Ovary (tissue), 9 donors: Measurements from ENCODE around the gene MAD1L1. TPM values are rescaled to one million over a fixed set of nuclear protein-coding genes. Genes with fewer than 3 reads are reported as not detected.

Source experiments
- DNase-seq, 5 donors: peaks; one replicate each; pipeline ENCODE4 v3.0.0-alpha.2; 2019 to 2020
- H3K27ac ChIP-seq, 2 donors: fragments of 200-600 bp; one replicate each; pipeline versions ENCODE4 v1.5.1 to v1.8.0; 2019 to 2022
- H3K27me3 ChIP-seq: fragments of 200-600 bp; one replicate; pipeline ENCODE4 v1.8.0; 2022
- H3K36me3 ChIP-seq: fragments of 200-600 bp; sonication (generic); one replicate; pipeline ENCODE4 v1.5.1; 2019
- H3K4me1 ChIP-seq: one replicate; pipeline ENCODE4 v1.8.1; 2013; ENCODE audit warnings: mild to moderate bottlenecking, moderate library complexity; ENCODE audit not compliant: insufficient read depth
- H3K4me3 ChIP-seq: fragments of 200-600 bp; sonication (generic); one replicate; pipeline ENCODE4 v1.5.1; 2017
- H3K9me3 ChIP-seq, 2 donors: fragments of 200-600 bp in 1 of 2; sonication (generic) in 1 of 2; one replicate each; pipeline versions ENCODE4 v1.5.1 to v1.8.1; 2013 to 2019; ENCODE audit warnings: mild to moderate bottlenecking in 1 of 2, moderate library complexity in 1 of 2
- CTCF ChIP-seq, 3 donors: fragments of 450-650 bp in 2 of 3; fragments of 200-600 bp in 1 of 3; IDR thresholded peaks; one replicate each; pipeline versions ENCODE4 v1.5.1 to v1.8.0; 2016 to 2022; ENCODE audit warnings: antibody characterized with exemption in 3 of 3, mild to moderate bottlenecking in 1 of 3
- EP300 ChIP-seq: sonication (generic); formaldehyde crosslinking; IDR thresholded peaks from one replicate; pipeline ENCODE4 v1.6.1; 2017; ENCODE audit warnings: antibody characterized with exemption
- POLR2A ChIP-seq: fragments of 450-650 bp; IDR thresholded peaks from one replicate; pipeline ENCODE4 v1.6.1; 2017; ENCODE audit warnings: antibody characterized with exemption, mild to moderate bottlenecking, moderate library complexity
- WGBS, 3 donors: extraction: QIAGEN DNeasy Blood & Tissue Kit in 1 of 3; methylation state at CpG; one replicate each; pipeline versions ENCODE4 v1.1.5 to v1.1.7; 2013 to 2017; 5-methylcytosine and 5-hydroxymethylcytosine counted together
- intact Hi-C, 4 donors: fragments of 100-400 bp; cut with DNase I; formaldehyde crosslinking; loops; one replicate each; pipeline versions ENCODE4 v1.11.0 to v1.15.1; 2022 to 2023
- polyA plus RNA-seq, 2 donors: library from polyadenylated mRNA; stranded (reverse); fragments of 200-250 nt in 1 of 2; fragments of 350-450 nt in 1 of 2; fragmentation: Illumina TruSeq in 1 of 2; extraction: RNeasy Lipid Tissue Mini Kit (QIAGEN cat#74804) in 1 of 2; gene quantifications; one replicate each; pipeline ENCODE4 v1.2.3, GENCODE V29; 2013 to 2014
- total RNA-seq, 7 donors: library from RNA; depleted of rRNA in 2 of 7; stranded (reverse); fragments of >200 nt in 2 of 7; fragmentation: NEBNext Ultra II Directional in 3 of 7; extraction: Animal tissue kit (Norgen Biotek cat#: 25700) in 3 of 7; gene quantifications; one replicate each; pipeline versions ENCODE4 v1.1.0 to v1.2.4, GENCODE V29; 2016 to 2023
- donor health status: DM: no; HTN: no; CAD: no; lungs with moderate emphysema.
- donor health status: DM: no; HTN: no; CAD: no.
- donor health status: Bipolar disorder and iron deficiency.
- donor health status: DM: yes; HTN: yes; CAD: no.
- donor health status: DM: no; HTN: no; CAD: no.
- donor health status: DM: yes; HTN: yes; CAD: no.

MAD1L1 gene
- total and polyA plus RNA-seq, 9 donors: 5.9 to 36.6 (median 22.8) TPM

GRCh38 chr7:1993776-1994740 is 238.7 kb downstream of the MAD1L1 start:
- intact Hi-C loops: no loop called here
- Histone ChIP-seq H3K27ac (no peak overlapping the region), H3K27me3 (no peaks in the 10 kb centered on the region), H3K4me1 (peaks cover 11% of the 10 kb centered on the region), H3K4me3 (no peak overlapping the region), H3K9me3 (no peaks in the 10 kb centered on the region), H3K36me3 (no peaks in the 10 kb centered on the region)
- TF ChIP-seq EP300 (no peak), POLR2A (no peak), CTCF (IDR thresholded peaks at IDR 0.05) (no peak)
- WGBS, 3 donors: 81 to 84% (median 84%) methylated on average over 27 of the region's 27 CpGs
- no peak for DNase-seq

GRCh38 chr7:1993031-1993695 is 239.6 kb downstream of the MAD1L1 start:
- Histone ChIP-seq H3K27me3 (no peaks in the 10 kb centered on the region), H3K9me3 (no peaks in the 10 kb centered on the region), H3K4me3 (no peak overlapping the region), H3K36me3 (no peaks in the 10 kb centered on the region), H3K4me1 (peaks cover 11% of the 10 kb centered on the region), H3K27ac (no peak overlapping the region)
- TF ChIP-seq CTCF (IDR thresholded peaks at IDR 0.05) (no peak), EP300 (no peak), POLR2A (no peak)
- DNase-seq: no peak
- intact Hi-C loops: no loop called here
- WGBS, 3 donors: 66 to 81% (median 77%) methylated on average over 13 of the region's 13 CpGs

- H3K36me3 ChIP-seq: no peaks in the 10 kb centered on the region
- H3K27me3 ChIP-seq: no peaks in the 10 kb centered on the region
- H3K9me3 ChIP-seq: no peaks in the 10 kb centered on the region
- intact Hi-C loops: no loop called here
- no peak for TF ChIP-seq CTCF (IDR thresholded peaks at IDR 0.05)
- TF ChIP-seq POLR2A: no peak
- TF ChIP-seq EP300: no peak
- H3K27ac ChIP-seq: no peak overlapping the region
- no peak overlapping the region for H3K4me3 ChIP-seq
- DNase-seq: no peak
- peaks cover 11% of the 10 kb centered on the region for H3K4me1 ChIP-seq
- 91 to 93% (median 93%) methylated on average over 6 of the region's 6 CpGs for WGBS, 3 donors
These were observed 240.2 kb downstream of the MAD1L1 start for GRCh38 chr7:1992554-1992953.

- Histone ChIP-seq H3K27me3 (no peaks in the 10 kb centered on the region), H3K4me3 (no peak overlapping the region), H3K9me3 (no peaks in the 10 kb centered on the region), H3K27ac (no peak overlapping the region), H3K4me1 (peaks cover 11% of the 10 kb centered on the region), H3K36me3 (no peaks in the 10 kb centered on the region)
- 46 to 74% (median 67%) methylated on average over 21 to 24 of the region's 24 CpGs for WGBS, 3 donors
- no peak for DNase-seq
- intact Hi-C loops: no loop called here
- TF ChIP-seq CTCF (IDR thresholded peaks at IDR 0.05) (no peak), POLR2A (no peak), EP300 (no peak)
These were observed 242.6 kb downstream of the MAD1L1 start for GRCh38 chr7:1990001-1990670.
